Type B pancreatic cell (in vitro differentiated cells): ENCODE data around the gene ESRRA. TPM values are rescaled to one million over a fixed set of nuclear protein-coding genes. Genes with fewer than 3 reads are reported as not detected.
A peak's percentile ranks its signal among the peaks of the same experiment; 100 is the strongest.

Experiments used
- DNase-seq: peaks from one replicate; pipeline ENCODE4 v3.0.0; 2021; ENCODE audit warnings: mixed read lengths; ENCODE audit not compliant: unreplicated experiment; ENCODE audit errors: extremely low spot score
- H3K27ac Mint-ChIP-seq: 2 replicates; pipeline ENCODE4 v1.8.0; 2021; ENCODE audit warnings: mild to moderate bottlenecking, mixed read lengths
- H3K27me3 Mint-ChIP-seq: 2 replicates; pipeline ENCODE4 v1.8.0; 2021; ENCODE audit warnings: mixed read lengths
- H3K36me3 Mint-ChIP-seq: 2 replicates; pipeline ENCODE4 v1.8.0; 2021; ENCODE audit warnings: mixed read lengths
- H3K4me1 Mint-ChIP-seq: one replicate; pipeline ENCODE4 v1.8.0; 2021; ENCODE audit warnings: mixed read lengths; ENCODE audit not compliant: unreplicated experiment
- H3K4me3 Mint-ChIP-seq: 2 replicates; pipeline ENCODE4 v1.8.0; 2021; ENCODE audit warnings: mild to moderate bottlenecking, mixed read lengths
- H3K9me3 Mint-ChIP-seq: 2 replicates; pipeline ENCODE4 v1.8.0; 2021; ENCODE audit warnings: mixed read lengths
- total RNA-seq: library from RNA; stranded (reverse); gene quantifications from 2 replicates; pipeline ENCODE4 v1.2.1, GENCODE V29; 2021; ENCODE audit warnings: low replicate concordance
- TF ChIP-seq, protein P1 (sequence below): fragments of 200-600 bp; sonication (generic); conservative IDR thresholded peaks from 2 replicates; pipeline ENCODE4 v1.5.0; 2021; ENCODE audit warnings: antibody characterized with exemption, mild to moderate bottlenecking

ESRRA gene
- total RNA-seq, 1 donor from 2014 or later, result 41.7 TPM

DNA sequence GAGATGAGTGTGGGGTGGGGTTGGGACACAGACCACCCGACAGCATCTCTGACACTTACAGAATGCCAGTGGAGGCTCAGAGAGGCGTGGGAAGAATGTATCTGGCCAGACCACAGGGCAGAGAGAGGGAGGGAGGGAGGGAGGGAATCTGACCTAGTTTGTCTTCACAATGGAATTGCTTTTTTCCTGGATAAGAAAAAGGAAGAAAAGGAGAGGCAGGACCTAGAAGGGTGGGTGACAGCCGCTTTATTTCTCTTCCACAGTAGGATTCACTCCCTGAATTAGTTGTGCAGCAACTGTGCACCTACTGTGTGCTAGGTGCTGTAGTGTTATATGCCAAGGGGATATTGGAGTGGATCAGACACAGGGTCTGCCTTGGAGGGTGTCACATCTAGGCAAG lies 10.6 kb upstream of the ESRRA start:
- Mint-ChIP-seq H3K4me1 (no peaks in the 10 kb centered on the region), H3K4me3 (peak overlapping the region; percentile 9), H3K9me3 (no peaks in the 10 kb centered on the region), H3K27me3 (peaks cover 88% of the 10 kb centered on the region), H3K27ac (no peak overlapping the region), H3K36me3 (peaks cover 6% of the 10 kb centered on the region)
- DNase-seq, result no peak
- TF ChIP-seq, protein P1, sequence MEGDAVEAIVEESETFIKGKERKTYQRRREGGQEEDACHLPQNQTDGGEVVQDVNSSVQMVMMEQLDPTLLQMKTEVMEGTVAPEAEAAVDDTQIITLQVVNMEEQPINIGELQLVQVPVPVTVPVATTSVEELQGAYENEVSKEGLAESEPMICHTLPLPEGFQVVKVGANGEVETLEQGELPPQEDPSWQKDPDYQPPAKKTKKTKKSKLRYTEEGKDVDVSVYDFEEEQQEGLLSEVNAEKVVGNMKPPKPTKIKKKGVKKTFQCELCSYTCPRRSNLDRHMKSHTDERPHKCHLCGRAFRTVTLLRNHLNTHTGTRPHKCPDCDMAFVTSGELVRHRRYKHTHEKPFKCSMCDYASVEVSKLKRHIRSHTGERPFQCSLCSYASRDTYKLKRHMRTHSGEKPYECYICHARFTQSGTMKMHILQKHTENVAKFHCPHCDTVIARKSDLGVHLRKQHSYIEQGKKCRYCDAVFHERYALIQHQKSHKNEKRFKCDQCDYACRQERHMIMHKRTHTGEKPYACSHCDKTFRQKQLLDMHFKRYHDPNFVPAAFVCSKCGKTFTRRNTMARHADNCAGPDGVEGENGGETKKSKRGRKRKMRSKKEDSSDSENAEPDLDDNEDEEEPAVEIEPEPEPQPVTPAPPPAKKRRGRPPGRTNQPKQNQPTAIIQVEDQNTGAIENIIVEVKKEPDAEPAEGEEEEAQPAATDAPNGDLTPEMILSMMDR, result no peak

DNA sequence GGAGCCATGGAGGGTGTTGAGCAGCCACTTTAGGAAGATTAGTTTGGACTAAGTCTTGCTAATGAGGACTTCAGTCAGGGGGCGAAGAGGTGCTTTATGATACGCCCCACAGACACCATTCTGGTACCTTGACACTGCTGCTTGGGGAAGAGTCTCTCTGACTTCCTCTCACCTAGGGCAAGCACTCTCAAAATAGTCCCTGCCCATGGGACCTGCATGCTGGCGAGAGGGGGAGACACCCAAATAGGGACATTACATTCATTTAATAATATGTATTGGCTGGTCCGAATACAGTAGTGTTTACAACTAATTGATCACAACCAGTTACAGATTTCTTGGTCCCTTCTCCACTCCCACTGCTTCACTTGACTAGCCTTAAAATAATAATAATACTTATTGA lies 9.6 kb upstream of the ESRRA start:
- DNase-seq, result no peak
- H3K27ac Mint-ChIP-seq, result no peak overlapping the region
- peaks cover under 1% of the 10 kb centered on the region for H3K36me3 Mint-ChIP-seq
- H3K4me1 Mint-ChIP-seq, result peaks cover 4% of the 10 kb centered on the region
- H3K4me3 Mint-ChIP-seq, result no peak overlapping the region
- TF ChIP-seq, protein P1, result no peak
- no peaks in the 10 kb centered on the region for H3K9me3 Mint-ChIP-seq
- H3K27me3 Mint-ChIP-seq, result peaks cover 88% of the 10 kb centered on the region

DNA sequence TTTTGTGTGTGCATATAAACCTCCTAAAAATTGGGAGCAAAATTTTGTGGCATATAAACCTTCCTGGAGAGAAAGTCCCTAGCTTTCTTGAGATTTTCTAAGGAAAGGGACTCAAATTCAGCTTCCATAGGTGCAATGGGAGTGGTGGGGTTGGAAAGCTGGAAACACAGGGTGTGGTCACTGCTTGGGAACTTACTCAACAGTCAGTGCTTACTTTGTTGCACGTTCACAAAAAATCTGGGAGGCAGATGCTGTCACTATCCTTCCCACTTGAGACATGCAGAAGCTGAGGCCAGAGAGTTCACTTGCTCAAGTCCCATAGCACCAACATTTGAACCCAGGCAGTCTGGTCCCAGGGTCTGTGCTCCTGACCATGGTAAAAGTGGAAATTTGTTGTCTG lies 9.1 kb upstream of the ESRRA start:
- TF ChIP-seq, protein P1, result no peak
- Mint-ChIP-seq H3K36me3 (no peaks in the 10 kb centered on the region), H3K27ac (no peak overlapping the region), H3K4me1 (peaks cover 4% of the 10 kb centered on the region), H3K4me3 (no peak overlapping the region), H3K27me3 (peaks cover 89% of the 10 kb centered on the region), H3K9me3 (no peaks in the 10 kb centered on the region)
- no peak for DNase-seq

DNA sequence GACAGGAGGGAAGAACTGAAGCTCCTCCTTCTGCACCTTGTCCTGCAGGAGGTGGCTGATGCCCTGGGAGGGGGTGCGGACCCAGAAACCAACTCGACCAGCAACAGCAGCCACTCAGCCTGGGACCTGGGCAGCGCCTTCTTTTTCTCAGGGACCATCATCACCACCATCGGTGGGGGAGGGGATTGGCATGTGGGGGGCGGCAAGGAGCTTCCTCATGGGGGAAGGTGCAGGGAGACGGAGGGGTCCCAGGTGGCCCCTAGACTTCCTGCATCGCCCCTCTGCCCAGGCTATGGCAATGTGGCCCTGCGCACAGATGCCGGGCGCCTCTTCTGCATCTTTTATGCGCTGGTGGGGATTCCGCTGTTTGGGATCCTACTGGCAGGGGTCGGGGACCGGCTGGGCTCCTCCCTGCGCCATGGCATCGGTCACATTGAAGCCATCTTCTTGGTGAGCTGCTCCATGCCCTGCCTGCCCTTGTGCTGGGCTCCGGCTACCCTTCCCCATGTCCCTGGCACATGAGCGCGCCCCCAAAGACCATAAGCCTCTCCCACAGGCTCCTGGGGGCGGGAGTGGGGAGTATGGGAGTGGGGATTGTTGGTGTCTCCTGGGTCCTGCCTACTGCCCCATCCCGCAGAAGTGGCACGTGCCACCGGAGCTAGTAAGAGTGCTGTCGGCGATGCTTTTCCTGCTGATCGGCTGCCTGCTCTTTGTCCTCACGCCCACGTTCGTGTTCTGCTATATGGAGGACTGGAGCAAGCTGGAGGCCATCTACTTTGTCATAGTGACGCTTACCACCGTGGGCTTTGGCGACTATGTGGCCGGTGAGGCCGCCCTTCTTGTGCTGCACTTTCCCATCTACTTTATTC lies 8.3 kb upstream of the ESRRA start:
- TF ChIP-seq, protein P1, result no peak
- no peaks in the 10 kb centered on the region for H3K36me3 Mint-ChIP-seq
- H3K4me1 Mint-ChIP-seq, result peaks cover 4% of the 10 kb centered on the region
- no peak overlapping the region for H3K27ac Mint-ChIP-seq
- peak overlapping the region; percentile 5 for H3K4me3 Mint-ChIP-seq
- H3K27me3 Mint-ChIP-seq, result peaks cover 93% of the 10 kb centered on the region
- DNase-seq, result no peak
- H3K9me3 Mint-ChIP-seq, result no peaks in the 10 kb centered on the region

DNA sequence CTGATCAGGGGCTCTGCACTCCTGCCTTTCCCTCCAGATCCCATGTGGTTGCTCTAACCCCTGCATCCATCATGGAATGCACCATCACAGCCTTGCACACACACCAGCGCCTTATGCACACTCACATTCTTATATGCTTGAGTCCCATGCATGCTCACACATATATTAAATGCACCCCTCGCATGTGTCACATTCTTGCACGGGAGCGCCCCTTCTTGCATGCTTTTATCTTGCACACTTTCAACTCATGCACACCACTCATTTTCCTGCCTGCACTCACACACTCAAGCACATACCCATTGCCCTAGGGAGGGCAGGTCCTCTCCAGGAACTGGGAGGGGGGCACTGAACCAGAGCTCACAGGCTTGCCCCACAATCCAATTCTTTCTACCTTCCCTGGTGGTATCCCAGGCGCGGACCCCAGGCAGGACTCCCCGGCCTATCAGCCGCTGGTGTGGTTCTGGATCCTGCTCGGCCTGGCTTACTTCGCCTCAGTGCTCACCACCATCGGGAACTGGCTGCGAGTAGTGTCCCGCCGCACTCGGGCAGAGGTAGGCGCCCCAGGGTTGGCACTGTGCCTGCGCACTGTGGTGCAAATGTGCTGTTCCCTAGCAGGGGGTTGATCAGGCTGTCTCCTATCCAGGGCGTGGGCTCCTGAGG lies 7.5 kb upstream of the ESRRA start:
- H3K27me3 Mint-ChIP-seq, result peaks cover 88% of the 10 kb centered on the region

More for the DNA sequence above, 7.5 kb upstream of the ESRRA start:
- Mint-ChIP-seq H3K27ac (no peak overlapping the region), H3K36me3 (no peaks in the 10 kb centered on the region), H3K9me3 (no peaks in the 10 kb centered on the region), H3K4me3 (peak overlapping the region; percentile 5), H3K4me1 (peaks cover 4% of the 10 kb centered on the region)
- no peak for DNase-seq
- TF ChIP-seq, protein P1, result no peak
